Cerebellar nuclear complex (tissue), 1 donor: ENCODE measurements around the gene OTUB1.
"Not testable (repeated sequence)": the region's sequence is repeated elsewhere in the genome, so short reads cannot be mapped to it uniquely, and the experiment has no call there.

ENCODE experiments used
- DNase-seq, 2 experiments: peaks; one replicate each; lab custom pipeline; 2025; lab: John Stamatoyannopoulos, UW

OTUB1 gene, protein sequence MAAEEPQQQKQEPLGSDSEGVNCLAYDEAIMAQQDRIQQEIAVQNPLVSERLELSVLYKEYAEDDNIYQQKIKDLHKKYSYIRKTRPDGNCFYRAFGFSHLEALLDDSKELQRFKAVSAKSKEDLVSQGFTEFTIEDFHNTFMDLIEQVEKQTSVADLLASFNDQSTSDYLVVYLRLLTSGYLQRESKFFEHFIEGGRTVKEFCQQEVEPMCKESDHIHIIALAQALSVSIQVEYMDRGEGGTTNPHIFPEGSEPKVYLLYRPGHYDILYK

DNA sequence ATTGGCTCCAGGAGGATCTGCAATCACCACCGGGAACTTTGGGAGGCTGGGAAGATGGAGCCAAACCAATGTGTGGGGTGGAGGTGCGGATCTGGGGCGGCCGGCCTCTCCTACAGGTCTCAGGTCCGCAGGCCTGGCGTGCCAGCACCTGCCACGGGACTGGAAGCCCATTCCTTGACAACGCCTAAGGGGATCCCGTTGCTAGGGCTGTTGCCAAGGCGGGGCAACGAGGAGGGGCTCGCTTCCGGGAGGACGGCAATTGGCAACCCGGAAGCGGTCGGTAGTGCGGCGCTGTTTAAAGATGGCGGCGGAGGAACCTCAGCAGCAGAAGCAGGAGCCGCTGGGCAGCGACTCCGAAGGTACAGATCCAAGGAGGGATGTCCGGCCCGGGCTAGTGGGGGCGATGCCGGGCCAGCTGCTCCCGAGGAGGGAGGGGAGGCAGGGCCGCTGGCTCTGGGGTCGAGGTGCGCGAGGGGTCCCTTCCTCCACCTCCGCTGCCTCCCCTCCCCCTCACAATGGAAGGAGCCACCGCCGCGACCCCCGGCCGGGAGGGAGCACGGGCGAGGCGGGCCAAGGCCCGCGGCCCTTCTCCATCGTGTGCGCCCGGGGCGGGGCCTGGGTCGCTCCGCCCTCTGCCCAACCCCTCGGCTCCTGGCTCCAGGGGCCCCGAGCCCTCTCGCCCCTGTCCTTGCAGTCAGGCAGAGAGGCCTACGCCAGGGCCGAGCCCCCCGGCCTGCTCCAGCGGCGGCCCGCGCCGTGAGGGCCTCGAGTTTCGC, at the start of gene OTUB1:
Gene OTUB1, plus strand, starts transcription at position 283 of the 776 bp plus-strand sequence. Its CDS starts 19 bp downstream, at position 302.
- DNase-seq: peak; percentile 54 to 84

DNA sequence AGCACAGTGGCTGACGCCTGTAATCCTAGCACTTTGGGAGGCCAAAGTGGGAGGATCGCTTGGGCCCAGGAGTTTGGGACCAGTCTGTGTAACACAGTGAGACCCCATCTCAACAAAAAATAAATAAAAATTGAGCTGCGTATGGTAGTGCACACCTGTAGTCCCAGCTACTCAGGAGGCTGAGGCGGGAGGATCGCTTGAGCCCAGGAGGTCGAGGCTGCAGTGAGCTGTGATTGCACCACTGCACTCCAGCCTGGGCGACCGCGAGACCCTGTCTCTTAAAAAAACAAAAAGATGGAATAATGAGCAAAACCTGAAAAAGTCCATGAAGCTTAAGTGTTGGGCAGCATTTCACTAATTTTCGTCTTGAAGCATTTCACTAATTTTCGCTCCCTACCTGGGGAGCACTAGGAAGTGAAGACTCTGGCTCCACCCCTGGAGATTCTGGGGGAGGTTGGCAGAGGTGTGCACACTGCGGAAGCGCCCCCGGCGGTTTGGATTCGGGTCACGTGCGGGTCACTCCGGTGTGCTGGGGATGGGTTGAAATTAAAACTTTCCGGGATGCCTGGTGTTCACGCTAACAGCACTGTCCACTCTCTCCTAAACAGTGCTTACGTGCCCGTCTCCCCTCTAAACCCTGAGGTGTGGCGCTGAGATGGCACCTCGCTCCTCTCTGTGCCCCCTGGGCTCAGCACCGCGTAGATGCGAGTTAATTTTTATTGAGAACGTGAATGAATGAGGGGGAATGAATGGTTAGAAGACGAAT, 48.3 kb upstream of the OTUB1 start:
- no peak for DNase-seq

DNA sequence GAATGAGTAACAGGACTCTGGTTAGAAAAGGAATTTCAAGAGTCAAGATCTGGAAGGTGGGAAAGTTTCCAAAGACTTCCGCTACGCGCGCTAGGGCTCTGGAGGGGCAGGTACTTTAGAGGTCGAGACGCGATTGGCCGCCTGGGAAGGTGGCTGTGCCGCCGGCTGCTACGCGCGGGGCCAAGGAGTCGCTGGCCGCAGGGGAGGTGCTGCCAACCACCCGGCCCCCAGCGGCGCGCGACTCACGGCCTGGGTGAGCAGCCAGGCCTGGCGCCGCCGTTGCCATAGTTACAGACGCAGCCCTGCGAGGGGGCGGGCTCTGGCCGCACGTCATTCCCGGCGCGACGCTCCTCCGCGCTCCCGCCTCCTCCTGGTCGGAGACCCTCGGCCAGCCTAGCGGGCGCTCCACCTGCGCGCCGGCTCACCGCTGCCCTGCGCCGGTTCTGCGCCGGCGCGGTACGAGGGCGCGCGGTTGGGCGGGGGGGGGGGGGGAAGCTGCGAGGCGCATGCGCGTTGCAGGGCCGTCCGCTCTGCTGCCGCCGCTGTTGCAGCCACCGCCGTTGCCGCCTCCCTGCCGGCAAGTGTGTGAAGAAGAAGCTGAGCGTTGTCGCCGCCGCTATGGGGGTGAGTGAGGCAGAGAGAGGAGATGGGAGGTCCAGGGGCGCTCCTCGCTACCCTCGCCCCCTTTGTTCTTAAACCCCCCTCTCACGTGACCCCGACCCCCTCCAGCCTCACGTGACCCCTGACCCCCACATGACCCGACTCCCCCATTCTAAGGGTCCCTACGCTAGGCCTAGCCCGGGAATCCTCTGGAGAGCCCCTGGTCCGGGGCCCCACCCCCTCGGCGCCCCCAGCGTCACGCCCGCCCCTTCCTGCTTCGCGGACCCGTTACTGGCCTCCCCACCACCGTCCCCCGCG, 47.5 kb upstream of the OTUB1 start, which contains the start of gene NAA40:
Gene NAA40, plus strand, starts transcription at position 524 of the 918 bp plus-strand sequence. Its CDS starts 95 bp downstream, at position 619.
- peak; percentile 55 to 73 for DNase-seq

DNA sequence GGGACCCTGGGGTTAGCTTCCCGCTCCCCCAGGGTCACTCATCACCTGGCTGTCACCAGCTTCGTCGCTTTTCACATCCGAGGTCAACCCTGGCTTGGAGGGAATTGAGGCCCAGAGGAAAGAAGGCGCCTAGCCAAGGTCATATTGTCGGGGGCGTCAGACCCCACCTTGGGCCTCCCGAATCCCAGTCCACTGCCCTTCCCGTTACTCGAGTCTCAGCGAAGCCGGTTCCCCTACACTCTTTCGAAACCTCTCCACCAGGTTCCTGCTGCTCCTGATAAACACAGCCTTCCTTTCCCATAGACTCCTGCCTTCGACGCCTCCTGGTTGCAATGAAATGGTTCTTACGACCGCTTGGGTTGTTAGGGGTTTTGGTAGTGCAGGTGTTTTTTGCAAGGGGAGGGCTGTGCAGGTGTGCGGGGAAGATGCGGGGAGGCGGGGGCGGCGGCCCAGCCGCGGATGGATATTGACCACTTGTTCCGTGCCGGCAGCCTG, 46.8 kb upstream of the OTUB1 start:
- no peak for DNase-seq

DNA sequence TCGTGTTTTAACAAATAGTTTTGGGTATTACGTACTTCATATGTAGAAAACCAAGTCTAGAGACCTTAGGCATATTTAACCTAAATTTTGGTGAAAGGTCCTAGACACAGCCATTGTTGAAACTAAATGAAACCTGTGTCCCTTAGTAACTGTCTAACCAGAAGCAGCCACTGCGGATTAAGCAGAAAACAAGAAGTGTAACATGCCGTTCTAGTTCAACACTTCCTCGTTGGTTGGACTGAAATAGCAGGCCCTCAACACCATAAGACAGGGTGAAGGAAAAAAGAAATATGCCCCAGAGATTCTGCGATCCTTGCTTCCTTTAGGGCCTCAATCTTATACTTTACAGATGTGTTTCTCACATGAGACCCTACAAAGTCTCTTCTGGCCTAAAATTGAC, 45.5 kb upstream of the OTUB1 start:
- DNase-seq: no peak

DNA sequence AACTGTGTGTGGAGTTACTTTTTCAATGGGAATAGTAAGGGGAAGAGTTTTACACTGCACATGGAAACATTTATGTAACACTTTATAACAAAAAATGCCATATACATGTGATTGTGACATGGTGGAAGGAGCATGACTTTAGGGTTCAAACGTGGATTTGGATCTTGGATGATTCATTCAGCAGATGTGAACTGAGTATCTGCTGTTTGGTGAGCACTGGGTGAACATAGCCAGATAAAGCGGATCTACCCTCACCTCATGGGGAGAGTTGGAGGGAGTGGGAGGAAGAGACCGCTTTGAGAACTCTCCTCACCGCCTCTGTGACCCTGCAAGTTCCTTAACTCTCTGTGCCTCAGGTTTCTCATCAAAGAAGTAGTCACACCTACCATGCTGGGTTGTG, 44.3 kb upstream of the OTUB1 start:
- DNase-seq: no peak

DNA sequence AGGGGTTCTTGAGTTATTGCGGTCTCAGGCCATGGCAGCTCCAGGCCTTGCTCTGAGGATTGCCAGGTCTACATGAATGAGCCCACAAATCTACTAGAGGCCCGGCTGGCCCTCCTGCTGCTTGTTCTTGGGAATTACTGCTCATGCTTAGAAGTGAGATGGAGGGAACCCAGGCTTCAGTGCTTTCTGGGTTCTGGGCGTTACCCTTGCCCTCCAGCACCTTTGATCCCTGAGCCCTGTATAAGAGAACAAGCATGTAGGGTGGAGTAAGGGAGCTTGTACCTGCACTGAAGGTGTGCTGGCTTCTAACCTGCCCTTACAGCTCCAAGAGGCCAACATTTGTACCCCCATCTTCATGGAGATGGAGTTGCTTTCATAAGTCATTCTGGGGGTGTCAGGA, 43.4 kb upstream of the OTUB1 start:
- no peak for DNase-seq

DNA sequence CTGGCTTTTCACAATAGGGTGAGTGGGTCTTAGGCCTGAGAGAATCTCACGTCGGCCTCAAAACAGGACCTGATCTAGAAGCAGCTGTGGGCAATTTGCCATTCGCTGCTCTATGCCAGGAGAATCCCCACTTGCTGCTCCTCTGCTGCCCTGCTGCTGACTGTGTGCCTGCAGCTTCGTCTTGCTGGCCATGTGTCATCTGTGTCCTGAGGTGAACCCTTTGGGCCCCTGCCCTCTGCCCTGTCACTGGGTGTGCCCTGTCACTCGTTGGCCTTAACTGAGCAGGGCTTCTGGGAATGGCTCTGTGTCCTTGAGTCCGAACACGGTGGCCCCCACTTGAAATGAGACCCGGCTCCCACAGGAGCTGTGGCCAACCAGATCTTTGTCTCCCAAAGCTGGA, 41.3 kb upstream of the OTUB1 start:
- no peak for DNase-seq

DNA sequence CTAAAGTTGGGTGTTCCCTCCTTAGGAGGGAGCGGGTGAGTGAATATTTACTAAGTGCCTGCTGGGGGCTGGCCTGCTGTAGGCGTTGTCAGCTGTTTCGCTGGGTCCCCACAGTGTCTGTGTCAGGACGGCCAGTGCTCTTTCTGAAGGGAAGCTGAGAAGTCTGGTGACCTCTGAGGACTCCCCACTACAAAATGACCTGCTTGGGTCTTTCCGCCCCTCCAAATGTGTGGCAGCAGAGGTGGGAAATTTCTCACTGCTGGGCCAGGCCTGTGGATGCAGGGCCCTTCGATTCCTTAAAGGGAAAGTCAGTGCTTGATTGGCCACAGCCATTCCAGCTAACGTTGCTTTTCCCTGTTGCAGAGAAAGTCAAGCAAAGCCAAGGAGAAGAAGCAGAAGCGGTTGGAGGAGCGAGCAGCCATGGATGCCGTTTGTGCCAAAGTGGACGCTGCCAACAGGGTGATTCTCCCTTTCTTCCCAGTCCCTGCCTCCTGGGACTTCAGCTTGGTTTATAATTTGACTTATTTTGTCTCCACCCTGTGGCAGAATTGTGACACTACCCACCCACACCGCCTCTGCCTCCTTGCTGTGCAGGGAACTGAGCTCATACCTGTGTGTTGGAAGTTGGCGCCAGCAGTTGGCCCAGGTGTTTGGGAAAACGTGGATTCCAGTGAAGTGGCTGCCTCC, 40.6 kb upstream of the OTUB1 start:
- peak in 1 of 2 experiments; percentile 66 for DNase-seq

DNA sequence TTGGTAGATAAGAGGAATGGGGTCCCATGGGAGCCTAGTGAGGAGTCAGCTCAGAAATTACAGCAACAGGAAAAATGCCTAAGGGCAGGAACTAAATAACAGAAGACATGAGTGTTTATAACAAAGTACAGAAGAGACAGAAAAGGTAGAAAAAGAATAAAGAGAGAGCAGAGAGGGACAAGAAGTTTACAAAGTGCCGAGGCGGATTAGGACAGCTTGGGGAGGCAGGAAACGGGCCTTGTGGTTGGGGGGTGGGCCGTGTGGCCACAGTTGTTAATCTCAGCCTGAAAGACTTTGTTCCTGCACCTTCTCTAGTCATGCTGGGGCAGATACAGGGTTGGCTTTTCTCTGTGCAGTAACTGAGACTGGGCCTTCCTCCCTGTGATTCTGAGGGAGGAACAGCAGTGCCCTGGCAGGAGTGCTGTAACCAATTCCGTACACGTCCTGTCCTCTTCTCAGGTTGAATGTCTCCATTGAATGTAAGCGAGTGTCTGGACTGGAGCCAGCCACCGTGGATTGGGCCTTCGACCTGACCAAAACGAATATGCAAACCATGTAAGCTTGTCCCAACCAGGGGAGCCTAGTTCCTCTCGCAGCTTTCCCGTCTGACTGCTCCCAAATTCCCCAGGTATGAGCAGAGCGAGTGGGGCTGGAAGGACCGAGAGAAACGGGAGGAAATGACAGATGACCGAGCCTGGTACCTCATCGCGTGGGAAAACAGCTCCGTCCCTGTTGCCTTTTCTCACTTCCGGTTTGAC, 34.3 kb upstream of the OTUB1 start:
- DNase-seq: no peak

DNA sequence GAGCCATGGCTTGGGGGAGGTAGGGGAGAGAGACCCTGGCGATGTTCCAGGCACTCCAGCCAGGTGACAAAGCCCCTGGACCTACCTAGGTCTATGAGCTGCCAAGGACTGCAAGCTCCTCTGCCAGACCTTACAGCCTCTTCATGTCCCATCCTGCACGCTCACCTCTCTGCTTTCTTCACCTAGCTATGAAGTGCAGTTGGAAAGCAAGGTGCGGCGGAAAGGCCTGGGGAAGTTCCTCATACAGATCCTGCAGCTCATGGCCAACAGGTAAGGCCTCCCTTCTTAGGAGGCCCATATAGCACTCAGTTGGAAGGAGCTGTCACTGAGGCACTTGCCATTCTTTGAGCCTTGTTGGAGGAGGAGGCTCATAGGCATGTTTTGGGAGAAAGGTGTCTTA, 33.7 kb upstream of the OTUB1 start:
- no peak for DNase-seq

DNA sequence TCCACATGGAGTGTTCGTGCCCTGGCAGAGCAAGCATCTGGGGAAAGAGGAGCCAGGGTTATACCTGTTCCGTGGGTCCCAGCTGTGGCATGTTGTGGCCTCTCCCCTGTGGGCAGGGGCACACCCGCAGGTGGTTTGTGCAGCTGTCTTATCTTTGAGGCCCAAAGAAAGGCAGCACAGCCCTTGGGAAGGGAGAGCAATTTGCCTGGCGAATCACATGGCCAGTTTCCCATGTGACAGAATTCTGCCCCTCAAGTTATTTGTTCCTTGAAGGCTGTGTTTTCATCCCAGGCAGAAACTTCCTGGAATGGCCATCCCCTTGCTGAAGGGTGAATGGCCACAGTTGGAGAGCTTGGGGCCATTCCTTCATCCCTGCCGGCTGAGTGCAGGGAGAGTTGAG, 28.2 kb upstream of the OTUB1 start:
- no peak for DNase-seq

DNA sequence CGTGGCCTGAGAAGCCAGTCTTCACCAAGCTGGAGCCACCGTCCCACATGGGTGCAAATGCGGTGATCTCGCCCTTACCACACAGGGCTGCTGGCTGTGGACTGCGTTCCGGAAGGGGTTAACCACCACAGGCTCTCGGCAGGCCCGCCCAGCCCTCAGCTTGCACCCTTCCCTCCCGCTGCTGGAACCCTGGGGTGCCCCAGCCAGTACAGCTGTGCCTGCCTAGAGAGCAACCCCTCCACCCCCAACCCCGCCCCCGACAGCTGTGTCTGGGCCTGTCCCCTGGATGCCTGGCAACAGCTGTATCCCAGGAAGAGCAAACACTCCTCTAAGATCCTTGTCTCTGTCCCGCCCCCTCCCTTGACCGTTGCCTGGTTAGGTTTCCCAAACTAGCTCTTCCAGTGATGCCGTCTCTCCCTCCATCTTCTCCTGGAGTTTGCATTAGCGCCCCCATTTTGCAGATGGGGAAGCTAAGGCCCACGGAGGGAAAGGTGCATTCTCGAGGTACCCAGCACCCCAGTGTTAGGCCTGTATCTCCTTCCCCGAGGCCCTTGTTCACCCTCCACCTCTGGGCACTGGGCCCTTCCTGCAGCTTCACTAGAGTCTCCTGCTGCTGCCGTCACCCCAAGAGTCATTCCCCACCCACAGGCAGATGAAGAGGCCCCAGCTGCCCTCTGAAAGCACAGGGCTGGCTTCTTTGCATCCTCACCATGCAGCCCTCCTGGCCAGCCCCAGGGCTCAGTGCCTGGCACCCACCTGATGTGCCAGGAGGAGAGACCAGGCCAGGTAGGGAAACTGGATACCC, 24.4 kb upstream of the OTUB1 start:
- no peak for DNase-seq

DNA sequence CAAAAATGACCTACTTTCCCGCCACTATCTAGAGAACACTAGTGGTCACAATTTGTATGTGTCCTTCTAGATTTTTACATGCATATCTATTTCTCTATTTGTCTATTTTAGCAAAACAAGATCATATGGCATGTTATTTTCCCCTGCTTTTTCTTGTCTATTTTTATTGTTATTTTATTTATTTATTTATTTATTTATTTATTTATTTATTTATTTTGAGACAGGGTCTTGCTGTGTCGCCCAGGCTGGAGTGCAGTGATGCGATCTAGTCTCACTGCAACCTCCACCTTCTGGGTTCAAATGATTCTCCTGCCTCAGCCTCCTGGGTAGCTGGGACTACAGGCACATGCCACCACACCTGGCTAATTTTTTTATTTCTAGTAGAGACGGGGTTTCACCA, 22.3 kb upstream of the OTUB1 start:
- DNase-seq: not testable (repeated sequence)

DNA sequence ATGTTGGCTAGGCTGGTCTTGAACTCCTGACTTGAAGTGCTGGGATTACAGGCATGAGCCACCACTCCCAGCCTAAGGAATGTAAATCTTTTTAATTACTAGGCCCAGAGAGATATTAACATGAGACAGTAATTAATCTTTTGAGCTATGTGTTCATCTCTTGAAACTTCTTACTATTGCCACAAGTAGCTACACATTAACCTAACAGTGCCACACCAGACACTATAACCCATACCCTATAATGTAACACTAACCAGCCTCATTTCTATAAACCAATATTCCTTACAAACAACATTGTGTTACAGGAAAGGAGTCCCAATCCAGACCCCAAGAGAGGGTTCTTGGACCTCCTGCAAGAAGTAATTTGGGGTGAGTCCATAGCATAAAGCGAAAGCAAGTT, 19.8 kb upstream of the OTUB1 start:
- DNase-seq: no peak

DNA sequence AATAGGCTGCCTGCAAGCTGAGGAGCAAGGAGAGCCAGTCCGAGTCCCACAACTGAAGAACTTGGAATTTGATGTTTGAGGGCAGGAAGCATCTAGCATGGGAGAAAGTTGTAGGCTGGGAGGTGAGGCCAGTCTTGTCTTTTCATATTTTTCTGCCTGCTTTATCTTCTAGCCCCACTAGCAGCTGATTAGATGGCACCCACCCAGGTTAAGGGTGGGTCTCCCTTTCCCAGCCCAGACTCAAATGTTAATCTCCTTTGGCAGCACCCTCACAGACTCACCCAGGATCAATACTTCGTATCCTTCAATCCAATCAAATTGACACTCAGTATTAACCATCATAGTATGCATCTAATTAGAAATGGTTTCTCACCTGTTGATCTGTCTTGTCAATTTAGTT, 16.8 kb upstream of the OTUB1 start:
- DNase-seq: no peak

DNA sequence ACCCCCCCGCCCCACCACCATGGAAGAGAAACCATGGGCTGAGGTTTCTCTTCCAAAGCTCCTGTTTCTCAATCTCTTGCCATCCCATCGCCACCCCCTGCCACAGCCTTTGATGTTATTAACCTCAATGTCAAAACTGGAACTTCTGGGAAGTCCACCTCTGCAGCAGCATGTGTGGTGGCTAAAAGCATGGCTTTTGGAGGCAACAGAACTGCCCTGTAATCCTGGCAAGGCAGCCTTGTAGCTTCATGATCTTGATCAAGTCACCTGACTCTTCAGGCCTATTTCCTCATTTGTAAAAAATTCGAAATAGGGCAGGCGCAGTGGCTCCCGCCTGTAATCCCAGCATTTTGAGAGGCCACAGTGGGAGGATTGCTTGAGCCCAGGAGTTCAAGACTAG, 15.3 kb upstream of the OTUB1 start:
- DNase-seq: no peak

DNA sequence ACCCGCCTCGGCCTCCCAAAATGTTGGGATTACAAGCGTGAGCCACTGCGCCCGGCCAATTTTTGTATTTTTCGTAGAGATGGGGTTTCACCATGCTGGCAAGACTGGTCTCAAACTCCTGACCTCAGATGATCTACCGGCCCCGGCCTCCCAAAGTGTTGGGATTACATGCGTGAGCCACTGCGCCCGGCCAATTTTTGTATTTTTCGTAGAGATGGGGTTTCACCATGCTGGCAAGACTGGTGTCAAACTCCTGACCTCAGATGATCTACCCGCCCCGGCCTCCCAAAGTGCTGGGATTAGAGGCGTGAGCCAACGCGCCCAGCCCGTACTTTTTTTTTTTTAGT, 12.4 kb upstream of the OTUB1 start:
- not testable (repeated sequence) for DNase-seq
